SJSA1 (cell line): ENCODE measurements around the gene SGO2. TPM values are rescaled to one million over a fixed set of nuclear protein-coding genes. Genes with fewer than 3 reads are reported as not detected.

Experiments
- DNase-seq, 2 experiments: peaks; one replicate each; pipeline ENCODE4 v3.0.0-alpha.2; 2015 to 2020; ENCODE audit warnings: low spot score in 2 of 2, low read depth in 1 of 2
- H3K27ac ChIP-seq: fragments of 250-450 bp; sonication (Bioruptor Pico); 2 replicates; pipeline ENCODE4 v1.5.1; 2020; ENCODE audit warnings: mild to moderate bottlenecking, moderate library complexity
- H3K27me3 ChIP-seq: fragments of 250-450 bp; sonication (Bioruptor Pico); replicated peaks from 2 replicates; pipeline ENCODE4 v1.5.1; 2020; ENCODE audit warnings: mild to moderate bottlenecking, moderate library complexity
- H3K36me3 ChIP-seq: fragments of 250-450 bp; sonication (Bioruptor Pico); 2 replicates; pipeline ENCODE4 v1.5.1; 2020; ENCODE audit warnings: mild to moderate bottlenecking
- H3K4me1 ChIP-seq: fragments of 250-450 bp; sonication (Bioruptor Pico); replicated peaks from 2 replicates; pipeline ENCODE4 v1.6.1; 2021; ENCODE audit warnings: mild to moderate bottlenecking
- H3K4me3 ChIP-seq: fragments of 250-450 bp; sonication (Bioruptor Pico); 2 replicates; pipeline ENCODE4 v1.5.1; 2020; ENCODE audit warnings: mild to moderate bottlenecking
- H3K9me3 ChIP-seq: fragments of 250-450 bp; sonication (Bioruptor Pico); replicated peaks from 2 replicates; pipeline ENCODE4 v1.5.1; 2020; ENCODE audit warnings: mild to moderate bottlenecking
- total RNA-seq: library from RNA; depleted of rRNA; stranded (reverse); fragments of >200 nt; shearing (Covaris generic); gene quantifications from 2 replicates; pipeline ENCODE4 v1.2.3, GENCODE V29; 2014; rRNA removed

SGO2 gene
- total RNA-seq = 16.4 and 22.9 TPM in 2 replicates

GRCh38 chr2:200525882-200526651 lies at the start of gene SGO2:
Gene SGO2, plus strand, starts transcription at chr2:200526207. Its CDS starts 6,769 bp downstream, at chr2:200532976.
- peak; percentile 96 to 98 for DNase-seq
- peak within 1 kb of the TSS; percentile 83 for H3K27ac ChIP-seq
- H3K27me3 ChIP-seq = no peaks in the 10 kb centered on the region
- no peaks in the 10 kb centered on the region for H3K36me3 ChIP-seq
- H3K4me1 ChIP-seq = peaks cover 25% of the 10 kb centered on the region
- peak within 1 kb of the TSS; percentile 64 for H3K4me3 ChIP-seq
- no peaks in the 10 kb centered on the region for H3K9me3 ChIP-seq

- Histone ChIP-seq H3K4me1 (peaks cover 14% of the 10 kb centered on the region), H3K4me3 (no peak overlapping the region), H3K36me3 (peaks cover 64% of the 10 kb centered on the region), H3K27ac (no peak overlapping the region), H3K9me3 (no peaks in the 10 kb centered on the region), H3K27me3 (no peaks in the 10 kb centered on the region)
- no peak for DNase-seq
These were observed 49.2 kb upstream of the SGO2 start for GRCh38 chr2:200476836-200477235.

- Histone ChIP-seq H3K36me3 (peaks cover 57% of the 10 kb centered on the region), H3K27me3 (no peaks in the 10 kb centered on the region), H3K4me1 (peaks cover 14% of the 10 kb centered on the region), H3K4me3 (no peak overlapping the region), H3K9me3 (no peaks in the 10 kb centered on the region), H3K27ac (no peak overlapping the region)
- no peak for DNase-seq
These were observed 48.3 kb upstream of the SGO2 start for GRCh38 chr2:200477667-200478131.

- H3K27me3 ChIP-seq = no peaks in the 10 kb centered on the region
These were observed 46.2 kb upstream of the SGO2 start for GRCh38 chr2:200479692-200480265.

GRCh38 chr2:200482194-200482593 lies 43.8 kb upstream of the SGO2 start:
- peaks cover 25% of the 10 kb centered on the region for H3K36me3 ChIP-seq
- no peak for DNase-seq
- H3K9me3 ChIP-seq = no peaks in the 10 kb centered on the region
- H3K27ac ChIP-seq = no peak overlapping the region
- no peaks in the 10 kb centered on the region for H3K27me3 ChIP-seq
- no peak overlapping the region for H3K4me3 ChIP-seq
- peaks cover 14% of the 10 kb centered on the region for H3K4me1 ChIP-seq

More at GRCh38 chr2:200479692-200480265, 46.2 kb upstream of the SGO2 start:
- Histone ChIP-seq H3K9me3 (no peaks in the 10 kb centered on the region), H3K27ac (no peak overlapping the region), H3K4me1 (peaks cover 14% of the 10 kb centered on the region), H3K36me3 (peaks cover 49% of the 10 kb centered on the region), H3K4me3 (no peak overlapping the region)
- no peak for DNase-seq

GRCh38 chr2:200483729-200484198 lies 42.2 kb upstream of the SGO2 start:
- Histone ChIP-seq H3K36me3 (peaks cover 11% of the 10 kb centered on the region), H3K4me3 (no peak overlapping the region), H3K27ac (no peak overlapping the region), H3K4me1 (peaks cover 14% of the 10 kb centered on the region), H3K27me3 (no peaks in the 10 kb centered on the region), H3K9me3 (no peaks in the 10 kb centered on the region)
- DNase-seq = no peak

- Histone ChIP-seq H3K9me3 (no peaks in the 10 kb centered on the region), H3K27me3 (no peaks in the 10 kb centered on the region), H3K27ac (no peak overlapping the region), H3K4me1 (peaks cover 4% of the 10 kb centered on the region), H3K36me3 (peaks cover 8% of the 10 kb centered on the region), H3K4me3 (no peak overlapping the region)
- no peak for DNase-seq
These were observed 41.1 kb upstream of the SGO2 start for GRCh38 chr2:200484934-200485333.

- Histone ChIP-seq H3K4me1 (no peaks in the 10 kb centered on the region), H3K36me3 (peaks cover 12% of the 10 kb centered on the region), H3K4me3 (no peak overlapping the region), H3K27ac (no peak overlapping the region), H3K27me3 (no peaks in the 10 kb centered on the region), H3K9me3 (no peaks in the 10 kb centered on the region)
- no peak for DNase-seq
These were observed 39.5 kb upstream of the SGO2 start for GRCh38 chr2:200486529-200486928.

- H3K4me3 ChIP-seq = no peak overlapping the region
- no peak overlapping the region for H3K27ac ChIP-seq
- H3K27me3 ChIP-seq = no peaks in the 10 kb centered on the region
- peaks cover 13% of the 10 kb centered on the region for H3K36me3 ChIP-seq
- no peak for DNase-seq
- no peaks in the 10 kb centered on the region for H3K9me3 ChIP-seq
- H3K4me1 ChIP-seq = no peaks in the 10 kb centered on the region
These were observed 37.8 kb upstream of the SGO2 start for GRCh38 chr2:200488169-200488568.

GRCh38 chr2:200490001-200490400 lies 36.0 kb upstream of the SGO2 start:
- Histone ChIP-seq H3K4me3 (no peak overlapping the region), H3K36me3 (peaks cover 13% of the 10 kb centered on the region), H3K9me3 (no peaks in the 10 kb centered on the region), H3K4me1 (no peaks in the 10 kb centered on the region), H3K27me3 (no peaks in the 10 kb centered on the region), H3K27ac (no peak overlapping the region)
- DNase-seq = no peak

- no peaks in the 10 kb centered on the region for H3K4me1 ChIP-seq
- H3K27ac ChIP-seq = no peak overlapping the region
- no peak overlapping the region for H3K4me3 ChIP-seq
- H3K36me3 ChIP-seq = peaks cover 13% of the 10 kb centered on the region
- H3K9me3 ChIP-seq = no peaks in the 10 kb centered on the region
- H3K27me3 ChIP-seq = no peaks in the 10 kb centered on the region
- no peak for DNase-seq
These were observed 33.4 kb upstream of the SGO2 start for GRCh38 chr2:200492656-200493055.

GRCh38 chr2:200494048-200494447 lies 32.0 kb upstream of the SGO2 start:
- peaks cover 13% of the 10 kb centered on the region for H3K36me3 ChIP-seq
- no peaks in the 10 kb centered on the region for H3K27me3 ChIP-seq
- H3K4me1 ChIP-seq = no peaks in the 10 kb centered on the region
- H3K4me3 ChIP-seq = no peak overlapping the region
- no peaks in the 10 kb centered on the region for H3K9me3 ChIP-seq
- DNase-seq = no peak
- no peak overlapping the region for H3K27ac ChIP-seq

- no peaks in the 10 kb centered on the region for H3K27me3 ChIP-seq
- peaks cover 7% of the 10 kb centered on the region; the same call in 1 of the 2 replicates for H3K36me3 ChIP-seq
- H3K4me3 ChIP-seq = no peak overlapping the region
- H3K9me3 ChIP-seq = no peaks in the 10 kb centered on the region
- no peak for DNase-seq
- no peaks in the 10 kb centered on the region for H3K4me1 ChIP-seq
- no peak overlapping the region for H3K27ac ChIP-seq
These were observed 29.3 kb upstream of the SGO2 start for GRCh38 chr2:200496696-200497095.
